ENCODE results near the gene PSPN. TPM values are rescaled to one million over a fixed set of nuclear protein-coding genes. Genes with fewer than 3 reads are reported as not detected.

The PSPN gene
- total and polyA plus RNA-seq, 9 of the 15 experiments (the other 6 are each of a cell fraction or from before 2014, with no cell fraction given), result 0.21 to 1.1 (median 0.58) TPM

DNA sequence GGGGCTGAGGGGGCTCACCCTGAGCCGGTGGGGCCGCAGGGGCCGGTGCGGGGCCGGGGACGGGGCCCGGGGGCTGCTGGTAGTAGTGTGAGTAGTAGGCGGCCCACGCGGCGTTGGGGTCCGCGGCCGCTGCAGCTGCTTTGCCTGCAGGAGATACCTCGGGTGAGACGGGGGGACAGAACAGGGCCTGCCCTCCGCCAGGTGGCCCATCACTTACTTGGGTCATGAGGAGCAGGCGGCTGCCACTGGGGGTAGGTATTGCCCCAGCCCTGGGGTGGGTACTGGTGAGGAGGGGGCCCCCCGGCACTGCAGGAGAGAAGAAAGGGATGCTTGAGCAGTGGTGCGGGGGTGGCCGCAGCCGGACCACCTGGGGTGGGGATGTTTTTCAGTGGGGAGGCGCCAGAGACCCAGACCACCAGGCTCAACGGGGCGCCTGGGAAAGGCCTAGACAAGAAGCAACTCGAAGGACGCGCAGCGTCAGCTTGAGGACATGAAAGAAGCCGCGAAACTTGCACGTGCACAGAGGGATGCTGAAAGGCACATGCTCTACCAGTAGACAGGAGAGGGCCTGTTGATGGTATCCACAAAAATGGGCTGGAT, 40.0 kb upstream of the PSPN start:
- Histone ChIP-seq H3K27me3 (ENCODE audit: control insufficient read depth in 2 of 2, insufficient read depth in 2 of 2, low read length in 2 of 2) (no peaks in the 10 kb centered on the region), H3K9me1 (ENCODE audit: control insufficient read depth, insufficient read depth, low read length) (no peaks in the 10 kb centered on the region), H3K4me1 (replicated peaks in 1 of 2; ENCODE audit: control insufficient read depth in 2 of 2, insufficient read depth in 2 of 2, low read length in 2 of 2) (peaks cover 0 to 57% of the 10 kb centered on the region in 2 experiments; a peak in 2 of 5 replicates), H4K20me1 (replicated peaks; ENCODE audit: control insufficient read depth, insufficient read depth, low read length) (peaks cover 23% of the 10 kb centered on the region; the same call in 1 of the 2 replicates), H2AFZ (ENCODE audit: low read depth, low read length) (no peak overlapping the region), H3K4me2 (ENCODE audit: insufficient read depth, low read length) (no peak overlapping the region), H3K9me3 (replicated peaks; ENCODE audit: control insufficient read depth, insufficient read depth, low read depth, low read length) (no peaks in the 10 kb centered on the region), H3K27ac (ENCODE audit: extremely low read depth, low read depth, low read length) (no peak overlapping the region), H3K79me2 (ENCODE audit: control insufficient read depth, insufficient read depth, low read length) (peaks cover 20% of the 10 kb centered on the region), H3K4me3 (no peak overlapping the region), H3K36me3 (ENCODE audit: control insufficient read depth, insufficient read depth, low read length) (peaks cover 73% of the 10 kb centered on the region; the same call in 2 of the 3 replicates), H3K9ac (ENCODE audit: insufficient read depth in 1 of 2, low read depth in 2 of 2, low read length in 2 of 2) (no peak overlapping the region)
- no TSS peak for BruUV-seq (replicated peaks)
- TF ChIP-seq, protein P1, sequence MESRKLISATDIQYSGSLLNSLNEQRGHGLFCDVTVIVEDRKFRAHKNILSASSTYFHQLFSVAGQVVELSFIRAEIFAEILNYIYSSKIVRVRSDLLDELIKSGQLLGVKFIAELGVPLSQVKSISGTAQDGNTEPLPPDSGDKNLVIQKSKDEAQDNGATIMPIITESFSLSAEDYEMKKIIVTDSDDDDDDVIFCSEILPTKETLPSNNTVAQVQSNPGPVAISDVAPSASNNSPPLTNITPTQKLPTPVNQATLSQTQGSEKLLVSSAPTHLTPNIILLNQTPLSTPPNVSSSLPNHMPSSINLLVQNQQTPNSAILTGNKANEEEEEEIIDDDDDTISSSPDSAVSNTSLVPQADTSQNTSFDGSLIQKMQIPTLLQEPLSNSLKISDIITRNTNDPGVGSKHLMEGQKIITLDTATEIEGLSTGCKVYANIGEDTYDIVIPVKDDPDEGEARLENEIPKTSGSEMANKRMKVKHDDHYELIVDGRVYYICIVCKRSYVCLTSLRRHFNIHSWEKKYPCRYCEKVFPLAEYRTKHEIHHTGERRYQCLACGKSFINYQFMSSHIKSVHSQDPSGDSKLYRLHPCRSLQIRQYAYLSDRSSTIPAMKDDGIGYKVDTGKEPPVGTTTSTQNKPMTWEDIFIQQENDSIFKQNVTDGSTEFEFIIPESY (CRISPR knock-in tag; IDR thresholded peaks at IDR 0.05), result 0 out of 2 replicates have a peak, but pooled peaks have one; percentile 40
- TF ChIP-seq MCM3 (IDR thresholded peaks at IDR 0.05) (no peak), RBFOX2 (IDR thresholded peaks at IDR 0.05; ENCODE audit: low read depth, low read length) (peak; percentile 15; the same call in 1 of the 2 replicates), CCNT2 (IDR thresholded peaks at IDR 0.05; ENCODE audit: borderline replicate concordance, extremely low read depth, insufficient read length, low read depth, low read length) (no peak), RBM22 (IDR thresholded peaks at IDR 0.05; ENCODE audit: low read depth, low read length, poor library complexity, severe bottlenecking) (peak; percentile 17)
- intact Hi-C loops (cut with micrococcal nuclease), result no loop called here
- DNase-seq (ENCODE audit: extremely low read depth in 1 of 4, low spot score in 3 of 4), result peak in 1 of 4 experiments; percentile 22
- FAIRE-seq, result no peak
- in situ Hi-C loops (cut with MboI), result no loop called here
- ChIA-PET POLR2A (interaction anchor here (0.6 kb wide), 2 partner anchors 158 to 575 kb away, joined by 3 to 4 read pairs; no protein-coding TSS in a partner anchor), CTCF (ENCODE audit: low intra/inter-chr PET ratio) (no interaction called here)
- WGBS (ENCODE audit: insufficient coverage, low coverage, missing lambda C conversion rate), result 93% methylated on average over 8 of the region's 32 CpGs
- no peak for ATAC-seq
